ENCODE measurements around the gene IKZF1.

GRCh38 chr7:50436133-50436806 lies 131.8 kb downstream of the IKZF1 start:
- TF ChIP-seq CTCF (conservative IDR thresholded peaks at IDR 0.05 in 1 of 2, IDR thresholded peaks at IDR 0.05 in 1 of 2; ENCODE audit: low read depth in 1 of 2, low read length in 2 of 2) (no peak), EZH2 (IDR thresholded peaks at IDR 0.05; ENCODE audit: low read length, missing control alignments) (no peak)
